ENCODE results near the gene ACSM3.

The ACSM3 gene

DNA sequence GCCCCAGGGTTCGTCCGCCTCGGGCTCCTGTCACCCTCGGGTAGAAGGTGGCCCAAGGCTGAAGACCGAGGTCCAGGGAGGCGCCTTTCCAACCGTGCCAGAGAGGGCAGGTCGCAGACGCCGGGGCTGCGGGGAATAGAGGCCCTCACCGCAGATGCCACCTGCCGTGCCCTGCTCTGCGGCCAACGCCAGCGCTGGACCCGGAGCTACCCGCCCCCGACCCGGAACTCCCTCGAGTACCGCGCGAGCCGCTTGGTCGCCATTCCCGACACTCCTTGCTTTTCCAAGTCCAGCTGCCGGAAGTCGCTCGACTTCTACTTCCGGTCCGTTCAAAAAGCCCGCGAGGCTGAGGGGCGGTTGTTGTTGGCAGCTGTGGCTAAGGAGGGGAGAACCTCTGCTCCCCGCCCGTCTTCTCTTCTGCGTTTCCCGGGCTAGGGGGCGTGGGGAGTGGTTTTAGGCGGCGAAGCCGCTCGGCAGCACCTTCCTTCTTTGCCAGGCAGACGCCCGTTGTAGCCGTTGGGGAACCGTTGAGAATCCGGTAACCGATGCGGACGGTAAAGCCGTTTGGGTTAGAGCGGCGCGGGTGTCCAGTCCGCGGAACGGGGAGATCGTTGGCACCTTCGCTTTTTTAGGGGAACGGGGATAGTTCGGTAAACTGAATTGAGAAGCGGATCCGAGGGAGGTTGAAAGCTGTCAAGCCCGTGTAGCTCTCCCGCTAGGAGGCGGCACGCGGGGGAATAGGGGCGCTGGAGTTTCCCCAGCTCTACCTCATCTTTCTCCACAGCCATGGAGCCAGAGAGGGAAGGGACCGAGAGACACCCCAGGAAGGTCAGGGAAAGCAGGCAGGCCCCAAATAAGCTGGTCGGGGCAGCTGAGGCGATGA lies 42.6 kb downstream of the ACSM3 start, which contains the start of the genes ERI2 and REXO5:
ERI2 (minus strand) TSS at position 305 of the 883 bp plus-strand sequence; CDS start at position 263, 42 bp downstream.
REXO5 (plus strand) TSS at position 360 of the 883 bp plus-strand sequence; CDS start at position 787, 427 bp downstream.
- H3K27me3 ChIP-seq (ENCODE audit: control insufficient read depth in 3 of 3, insufficient read depth in 3 of 3, low read depth in 1 of 3, low read length in 3 of 3) = no peaks in the 10 kb centered on the region
- peak within 1 kb of the TSS; percentile 96 for H3K9ac ChIP-seq (ENCODE audit: low read depth, low read length, poor library complexity)
- peak within 1 kb of the TSS; percentile 42 for H2BK5ac ChIP-seq (ENCODE audit: low read length)
- peak within 1 kb of the TSS; percentile 89 to 100 for H3K4me3 ChIP-seq (ENCODE audit: low read length in 2 of 2)
- H2BK120ac ChIP-seq (ENCODE audit: low read depth, low read length) = peak within 1 kb of the TSS; percentile 44
- peak within 1 kb of the TSS; percentile 100 for H2AFZ ChIP-seq (ENCODE audit: low read length)
- H3K9me3 ChIP-seq (replicated peaks in 1 of 2; ENCODE audit: control insufficient read depth in 2 of 2, insufficient read depth in 1 of 2, low read depth in 1 of 2, low read length in 2 of 2) = no peaks in the 10 kb centered on the region
- H2AK5ac ChIP-seq (ENCODE audit: low read depth, low read length) = no peak within 1 kb of the TSS
- H3K79me1 ChIP-seq (ENCODE audit: low read depth, low read length) = peaks cover 5% of the 10 kb centered on the region
- peaks cover 0 to 34% of the 10 kb centered on the region in 2 donors for H3K36me3 ChIP-seq (replicated peaks in 1 of 2; ENCODE audit: control insufficient read depth in 2 of 2, insufficient read depth in 2 of 2, low read length in 2 of 2)
- peak within 1 kb of the TSS; percentile 94 for H2BK15ac ChIP-seq (ENCODE audit: low read length)
- H3K18ac ChIP-seq (ENCODE audit: low read length) = peak within 1 kb of the TSS; percentile 98
- WGBS, 2 donors (ENCODE audit: extremely low coverage in 2 of 2, insufficient read length in 2 of 2, insufficient replicate concordance in 1 of 2) = no CpG with 5 or more reads among the region's 74 CpGs
- peak within 1 kb of the TSS; percentile 86 for H3K14ac ChIP-seq (ENCODE audit: low read length)
- peak within 1 kb of the TSS; percentile 83 for H3K23ac ChIP-seq (ENCODE audit: low read depth, low read length, poor library complexity)
- H4K8ac ChIP-seq (ENCODE audit: low read depth, low read length) = peak within 1 kb of the TSS; percentile 52
- peaks cover 0 to 3% of the 10 kb centered on the region in 2 donors for H3K4me1 ChIP-seq (ENCODE audit: control insufficient read depth in 2 of 2, insufficient read depth in 1 of 2, low read depth in 1 of 2, low read length in 2 of 2)
- H2BK12ac ChIP-seq (ENCODE audit: low read length) = no peak within 1 kb of the TSS
- peak within 1 kb of the TSS; percentile 93 for H3K27ac ChIP-seq (replicated peaks; ENCODE audit: low read length)
- no peak within 1 kb of the TSS for H3K4ac ChIP-seq (ENCODE audit: low read length)
- peak within 1 kb of the TSS; percentile 88 for H3K4me2 ChIP-seq (ENCODE audit: insufficient read depth, low read length, poor library complexity, severe bottlenecking)
- H4K91ac ChIP-seq (ENCODE audit: low read depth, low read length, poor library complexity) = no peak within 1 kb of the TSS
- DNase-seq (ENCODE audit: low spot score) = peak; percentile 93

DNA sequence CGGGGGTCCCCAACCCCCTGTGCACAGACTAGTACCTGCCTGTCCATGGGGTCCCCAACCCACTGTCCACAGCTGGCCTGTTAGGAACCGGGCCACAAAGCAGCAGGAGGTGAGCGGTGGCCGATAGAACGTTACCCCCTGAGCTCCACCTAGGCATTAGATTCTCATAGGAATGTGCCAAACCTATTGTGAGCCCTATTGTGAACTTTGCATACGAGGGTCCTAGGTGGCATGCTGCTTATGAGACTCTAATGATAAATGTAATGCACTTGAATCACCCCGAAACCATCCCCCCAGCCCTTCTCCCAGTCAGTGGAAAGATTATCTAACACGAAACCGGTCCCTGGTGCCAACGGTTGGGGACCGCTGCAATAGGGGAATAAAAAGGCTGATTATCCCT lies 44.0 kb downstream of the ACSM3 start:
- Histone ChIP-seq H2AK5ac (ENCODE audit: low read depth, low read length) (peak overlapping the region; percentile 70), H2BK5ac (ENCODE audit: low read length) (no peak overlapping the region), H3K18ac (ENCODE audit: low read length) (no peak overlapping the region), H3K27ac (replicated peaks; ENCODE audit: low read length) (no peak overlapping the region), H3K27me3 (ENCODE audit: control insufficient read depth in 3 of 3, insufficient read depth in 3 of 3, low read depth in 1 of 3, low read length in 3 of 3) (no peaks in the 10 kb centered on the region), H2BK15ac (ENCODE audit: low read length) (no peak overlapping the region), H3K36me3 (replicated peaks in 1 of 2; ENCODE audit: control insufficient read depth in 2 of 2, insufficient read depth in 2 of 2, low read length in 2 of 2) (peaks cover 0 to 25% of the 10 kb centered on the region in 2 donors), H3K14ac (ENCODE audit: low read length) (no peak overlapping the region), H2BK120ac (ENCODE audit: low read depth, low read length) (no peak overlapping the region), H3K23ac (ENCODE audit: low read depth, low read length, poor library complexity) (no peak overlapping the region), H3K4me1 (ENCODE audit: control insufficient read depth in 2 of 2, insufficient read depth in 1 of 2, low read depth in 1 of 2, low read length in 2 of 2) (peaks cover 0 to 3% of the 10 kb centered on the region in 2 donors), H4K8ac (ENCODE audit: low read depth, low read length) (no peak overlapping the region), H2AFZ (ENCODE audit: low read length) (no peak overlapping the region), H3K4me2 (ENCODE audit: insufficient read depth, low read length, poor library complexity, severe bottlenecking) (no peak overlapping the region), H2BK12ac (ENCODE audit: low read length) (no peak overlapping the region), H3K4ac (ENCODE audit: low read length) (no peak overlapping the region), H3K4me3 (ENCODE audit: low read length in 2 of 2) (peak overlapping the region in 1 of 2 donors; percentile 100), H4K91ac (ENCODE audit: low read depth, low read length, poor library complexity) (no peak overlapping the region), H3K9ac (ENCODE audit: low read depth, low read length, poor library complexity) (no peak overlapping the region), H3K79me1 (ENCODE audit: low read depth, low read length) (peaks cover 5% of the 10 kb centered on the region), H3K9me3 (replicated peaks in 1 of 2; ENCODE audit: control insufficient read depth in 2 of 2, insufficient read depth in 1 of 2, low read depth in 1 of 2, low read length in 2 of 2) (no peaks in the 10 kb centered on the region)
- no CpG with 5 or more reads among the region's 11 CpGs for WGBS, 2 donors (ENCODE audit: extremely low coverage in 2 of 2, insufficient read length in 2 of 2, insufficient replicate concordance in 1 of 2)
- DNase-seq (ENCODE audit: low spot score) = no peak

DNA sequence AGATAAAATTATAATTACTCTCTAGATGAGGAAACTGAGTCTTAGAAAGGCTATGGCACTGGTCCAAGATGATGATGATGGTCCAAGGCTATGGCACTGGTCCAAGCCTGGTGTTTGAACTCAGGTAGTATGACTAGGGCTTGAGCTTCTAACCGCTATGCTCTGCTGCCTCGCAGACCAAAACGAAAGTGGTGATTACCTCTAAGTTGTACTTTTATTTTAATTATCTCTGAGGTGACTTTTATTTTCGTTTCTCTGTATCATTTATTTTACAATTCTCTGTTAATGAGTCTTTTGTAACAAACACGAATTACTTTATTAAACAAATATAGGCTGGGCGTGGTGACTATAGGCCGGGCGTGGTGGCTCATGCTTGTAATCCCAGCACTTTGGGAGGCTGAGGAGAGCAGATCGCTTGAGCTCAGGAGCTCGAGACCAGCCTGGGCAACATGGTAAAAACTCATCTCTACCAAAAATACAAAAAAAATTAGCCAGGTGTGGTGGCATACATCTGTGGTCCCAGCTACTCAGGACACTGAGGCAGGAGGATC lies 48.1 kb downstream of the ACSM3 start:
- Histone ChIP-seq H3K4me2 (ENCODE audit: insufficient read depth, low read length, poor library complexity, severe bottlenecking) (no peak overlapping the region), H3K79me1 (ENCODE audit: low read depth, low read length) (peaks cover 2% of the 10 kb centered on the region), H3K4me1 (ENCODE audit: control insufficient read depth in 2 of 2, insufficient read depth in 1 of 2, low read depth in 1 of 2, low read length in 2 of 2) (peaks cover 0 to 3% of the 10 kb centered on the region in 2 donors), H3K27ac (replicated peaks; ENCODE audit: low read length) (no peak overlapping the region), H2BK15ac (ENCODE audit: low read length) (no peak overlapping the region), H2AFZ (ENCODE audit: low read length) (no peak overlapping the region), H3K9ac (ENCODE audit: low read depth, low read length, poor library complexity) (no peak overlapping the region), H2BK120ac (ENCODE audit: low read depth, low read length) (no peak overlapping the region), H2BK12ac (ENCODE audit: low read length) (no peak overlapping the region), H3K27me3 (ENCODE audit: control insufficient read depth in 3 of 3, insufficient read depth in 3 of 3, low read depth in 1 of 3, low read length in 3 of 3) (no peaks in the 10 kb centered on the region), H3K9me3 (replicated peaks in 1 of 2; ENCODE audit: control insufficient read depth in 2 of 2, insufficient read depth in 1 of 2, low read depth in 1 of 2, low read length in 2 of 2) (no peaks in the 10 kb centered on the region), H3K36me3 (replicated peaks in 1 of 2; ENCODE audit: control insufficient read depth in 2 of 2, insufficient read depth in 2 of 2, low read length in 2 of 2) (peaks cover 2 to 53% of the 10 kb centered on the region in 2 donors), H2BK5ac (ENCODE audit: low read length) (no peak overlapping the region), H2AK5ac (ENCODE audit: low read depth, low read length) (no peak overlapping the region), H3K18ac (ENCODE audit: low read length) (no peak overlapping the region), H3K4me3 (ENCODE audit: low read length in 2 of 2) (no peak overlapping the region), H3K23ac (ENCODE audit: low read depth, low read length, poor library complexity) (no peak overlapping the region), H3K4ac (ENCODE audit: low read length) (no peak overlapping the region), H4K8ac (ENCODE audit: low read depth, low read length) (no peak overlapping the region), H4K91ac (ENCODE audit: low read depth, low read length, poor library complexity) (no peak overlapping the region), H3K14ac (ENCODE audit: low read length) (no peak overlapping the region)
- no peak for DNase-seq (ENCODE audit: low spot score)
- no CpG with 5 or more reads among the region's 10 CpGs for WGBS, 2 donors (ENCODE audit: extremely low coverage in 2 of 2, insufficient read length in 2 of 2, insufficient replicate concordance in 1 of 2)

DNA sequence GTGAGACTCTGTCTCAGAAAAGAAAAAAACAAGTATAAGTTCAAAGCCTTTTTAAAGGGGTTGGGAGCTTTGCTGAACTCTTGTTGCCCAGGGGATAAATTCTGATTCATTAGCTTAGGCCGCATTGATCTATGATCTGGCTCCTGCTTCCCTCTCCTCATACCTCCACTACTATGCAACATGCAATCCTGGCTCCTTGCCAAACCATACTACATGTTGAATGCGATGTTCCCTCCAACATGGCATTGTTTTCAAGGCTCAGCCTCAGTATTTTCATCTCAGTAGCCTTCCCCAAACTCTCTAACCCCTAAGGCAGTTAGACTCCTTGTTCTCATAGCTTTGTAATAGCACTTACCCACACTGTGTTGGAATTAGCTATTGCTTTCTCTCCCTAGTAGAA lies 48.7 kb downstream of the ACSM3 start:
- Histone ChIP-seq H4K91ac (ENCODE audit: low read depth, low read length, poor library complexity) (no peak overlapping the region), H2BK12ac (ENCODE audit: low read length) (no peak overlapping the region), H3K9me3 (replicated peaks in 1 of 2; ENCODE audit: control insufficient read depth in 2 of 2, insufficient read depth in 1 of 2, low read depth in 1 of 2, low read length in 2 of 2) (no peaks in the 10 kb centered on the region), H2BK5ac (ENCODE audit: low read length) (no peak overlapping the region), H3K4ac (ENCODE audit: low read length) (no peak overlapping the region), H3K4me2 (ENCODE audit: insufficient read depth, low read length, poor library complexity, severe bottlenecking) (no peak overlapping the region), H2AK5ac (ENCODE audit: low read depth, low read length) (no peak overlapping the region), H2BK120ac (ENCODE audit: low read depth, low read length) (no peak overlapping the region), H3K36me3 (replicated peaks in 1 of 2; ENCODE audit: control insufficient read depth in 2 of 2, insufficient read depth in 2 of 2, low read length in 2 of 2) (peaks cover 2 to 58% of the 10 kb centered on the region in 2 donors), H3K14ac (ENCODE audit: low read length) (no peak overlapping the region), H4K8ac (ENCODE audit: low read depth, low read length) (no peak overlapping the region), H3K79me1 (ENCODE audit: low read depth, low read length) (peaks cover 2% of the 10 kb centered on the region), H3K23ac (ENCODE audit: low read depth, low read length, poor library complexity) (no peak overlapping the region), H2AFZ (ENCODE audit: low read length) (no peak overlapping the region), H3K27ac (replicated peaks; ENCODE audit: low read length) (no peak overlapping the region), H3K4me3 (ENCODE audit: low read length in 2 of 2) (no peak overlapping the region), H3K9ac (ENCODE audit: low read depth, low read length, poor library complexity) (no peak overlapping the region), H3K27me3 (ENCODE audit: control insufficient read depth in 3 of 3, insufficient read depth in 3 of 3, low read depth in 1 of 3, low read length in 3 of 3) (no peaks in the 10 kb centered on the region), H3K4me1 (ENCODE audit: control insufficient read depth in 2 of 2, insufficient read depth in 1 of 2, low read depth in 1 of 2, low read length in 2 of 2) (peaks cover 0 to 1% of the 10 kb centered on the region in 2 donors), H2BK15ac (ENCODE audit: low read length) (no peak overlapping the region), H3K18ac (ENCODE audit: low read length) (no peak overlapping the region)
- no CpG with 5 or more reads among the region's 2 CpGs for WGBS, 2 donors (ENCODE audit: extremely low coverage in 2 of 2, insufficient read length in 2 of 2, insufficient replicate concordance in 1 of 2)
- no peak for DNase-seq (ENCODE audit: low spot score)

Data from neuronal stem cell (in vitro differentiated cells).